Transverse colon (tissue), 4 donors: ENCODE data around the gene MND1. TPM values are rescaled to one million over a fixed set of nuclear protein-coding genes. Genes with fewer than 3 reads are reported as not detected.

ENCODE experiments used
- DNase-seq: peaks from one replicate; pipeline ENCODE4 v3.0.0-alpha.2; 2019
- H3K27ac ChIP-seq, 4 donors: fragments of 200-600 bp; sonication (generic); 2 replicates each; pipeline ENCODE4 v1.5.1; 2016 to 2018; ENCODE audit warnings: inconsistent platforms in 4 of 4
- H3K27me3 ChIP-seq: fragments of 200-600 bp; sonication (generic); 2 replicates; pipeline ENCODE4 v1.5.1; 2017; ENCODE audit warnings: inconsistent platforms
- H3K36me3 ChIP-seq, 4 donors: fragments of 200-600 bp; sonication (generic); 2 replicates each; pipeline ENCODE4 v1.5.1; 2017 to 2019; ENCODE audit warnings: inconsistent platforms in 4 of 4
- H3K4me1 ChIP-seq, 4 donors: fragments of 200-600 bp; sonication (generic); 2 replicates each; pipeline ENCODE4 v1.5.1; 2017 to 2020; ENCODE audit warnings: inconsistent platforms in 4 of 4
- H3K4me3 ChIP-seq, 4 donors: fragments of 200-600 bp; sonication (generic); 1 replicate in 1 of 4; 2 replicates in 3 of 4; pipeline versions ENCODE4 v1.5.1 to v1.6.1; 2017 to 2019; ENCODE audit warnings: inconsistent platforms in 4 of 4
- H3K9me3 ChIP-seq, 2 donors: fragments of 200-600 bp; sonication (generic); 2 replicates each; pipeline ENCODE4 v1.5.1; 2017 to 2019; ENCODE audit warnings: inconsistent platforms in 2 of 2
- CTCF ChIP-seq, 5 experiments: fragments of 200-600 bp in 3 of 5; fragments of 450-650 bp in 2 of 5; sonication (generic) in 3 of 5; IDR thresholded peaks; 1 replicate in 2 of 5; 2 replicates in 3 of 5; pipeline ENCODE4 v1.5.1; 2016 to 2017; ENCODE audit warnings: antibody characterized with exemption in 5 of 5, inconsistent platforms in 3 of 5, mild to moderate bottlenecking in 2 of 5, moderate library complexity in 1 of 5
- EP300 ChIP-seq: sonication (generic); formaldehyde crosslinking; IDR thresholded peaks from one replicate; pipeline ENCODE4 v1.6.1; 2017; ENCODE audit warnings: antibody characterized with exemption, low read depth
- POLR2A ChIP-seq: fragments of 450-650 bp; IDR thresholded peaks from one replicate; pipeline ENCODE4 v1.6.1; 2016; ENCODE audit warnings: antibody characterized with exemption, mild to moderate bottlenecking, moderate library complexity
- POLR2AphosphoS5 ChIP-seq, 3 donors: sonication (generic); formaldehyde crosslinking; IDR thresholded peaks; one replicate each; pipeline ENCODE4 v1.6.1; 2016; ENCODE audit warnings: antibody characterized with exemption in 3 of 3
- WGBS, 2 donors: methylation state at CpG; one replicate each; pipeline ENCODE4 v1.1.5; 2018; ENCODE audit warnings: low coverage in 1 of 2; 5-methylcytosine and 5-hydroxymethylcytosine counted together
- in situ Hi-C, 4 donors: fragments of 200-750 bp; cut with MboI; loops; one replicate each; pipeline versions ENCODE4 v1.15.0 to v1.15.1; 2017; ENCODE audit warnings: low sequenced_read_pairs in 3 of 4, low pct_ligation_motif_present in 1 of 4, low pct_unique_long_range_greater_than_20kb in 1 of 4
- intact Hi-C: fragments of 100-400 bp; cut with DNase I; formaldehyde crosslinking; loops from one replicate; pipeline ENCODE4 v1.15.1; 2023; ENCODE audit warnings: low total_unique reads
- total RNA-seq, 4 donors: library from RNA; depleted of rRNA; stranded (reverse); fragments of >200 nt; gene quantifications; one replicate each; pipeline ENCODE4 v1.1.0, GENCODE V29; 2016

The MND1 gene
- total RNA-seq, 4 donors from 2014 or later = 0.80 to 3.2 (median 1.4) TPM; not detected in 1

- intact Hi-C loops = no loop called here
- H3K9me3 ChIP-seq = no peaks in the 10 kb centered on the region
- in situ Hi-C loops = no loop called here
- 85 to 93% methylated on average over 2 to 3 of the region's 3 CpGs for WGBS, 2 donors
- no peaks in the 10 kb centered on the region for H3K27me3 ChIP-seq
- no peak overlapping the region for H3K4me3 ChIP-seq
- DNase-seq = no peak
- H3K4me1 ChIP-seq = no peaks in the 10 kb centered on the region
- H3K27ac ChIP-seq = no peak overlapping the region
- TF ChIP-seq POLR2A (no peak), POLR2AphosphoS5 (IDR thresholded peaks at IDR 0.05) (no peak), CTCF (IDR thresholded peaks at IDR 0.05) (no peak), EP300 (no peak)
- H3K36me3 ChIP-seq = no peaks in the 10 kb centered on the region
Observed at GRCh38 chr4:153362184-153362583, 17.7 kb downstream of the MND1 start.

- WGBS, 2 donors = 97 to 100% methylated on average over 2 to 4 of the region's 4 CpGs
- in situ Hi-C loops = no loop called here
- DNase-seq = no peak
Observed at GRCh38 chr4:153364061-153364460, 19.6 kb downstream of the MND1 start.

GRCh38 chr4:153365003-153365402 is 20.5 kb downstream of the MND1 start:
- no peaks in the 10 kb centered on the region for H3K27me3 ChIP-seq
- WGBS, 2 donors = 97 to 100% methylated on average over 1 to 2 of the region's 2 CpGs
- H3K9me3 ChIP-seq = no peaks in the 10 kb centered on the region
- H3K4me3 ChIP-seq = no peak overlapping the region
- intact Hi-C loops (no loop called here), in situ Hi-C loops (no loop called here)
- TF ChIP-seq POLR2AphosphoS5 (IDR thresholded peaks at IDR 0.05) (no peak), POLR2A (no peak), EP300 (no peak), CTCF (IDR thresholded peaks at IDR 0.05) (no peak)
- H3K36me3 ChIP-seq = no peaks in the 10 kb centered on the region
- H3K4me1 ChIP-seq = no peaks in the 10 kb centered on the region
- no peak for DNase-seq
- H3K27ac ChIP-seq = no peak overlapping the region

More at GRCh38 chr4:153364061-153364460, 19.6 kb downstream of the MND1 start:
- Histone ChIP-seq H3K4me1 (no peaks in the 10 kb centered on the region), H3K9me3 (no peaks in the 10 kb centered on the region), H3K36me3 (no peaks in the 10 kb centered on the region), H3K27ac (no peak overlapping the region), H3K27me3 (no peaks in the 10 kb centered on the region), H3K4me3 (no peak overlapping the region)
- intact Hi-C loops = no loop called here
- TF ChIP-seq POLR2A (no peak), CTCF (IDR thresholded peaks at IDR 0.05) (no peak), EP300 (no peak), POLR2AphosphoS5 (IDR thresholded peaks at IDR 0.05) (no peak)

- H3K4me3 ChIP-seq = no peak overlapping the region
- 92 to 94% methylated on average over 1 of the region's 1 CpG for WGBS, 2 donors
- TF ChIP-seq POLR2A = no peak
- TF ChIP-seq EP300 = no peak
- no peak for TF ChIP-seq POLR2AphosphoS5 (IDR thresholded peaks at IDR 0.05)
- TF ChIP-seq CTCF (IDR thresholded peaks at IDR 0.05) = no peak
- no peaks in the 10 kb centered on the region for H3K27me3 ChIP-seq
- H3K4me1 ChIP-seq = no peaks in the 10 kb centered on the region
- no peaks in the 10 kb centered on the region for H3K36me3 ChIP-seq
- H3K9me3 ChIP-seq = no peaks in the 10 kb centered on the region
- no peak for DNase-seq
- intact Hi-C loops (no loop called here), in situ Hi-C loops (no loop called here)
- no peak overlapping the region for H3K27ac ChIP-seq
Observed at GRCh38 chr4:153366486-153366885, 22.0 kb downstream of the MND1 start.
